GM23338 (cell line): ENCODE results near the gene DLG2. TPM values are rescaled to one million over a fixed set of nuclear protein-coding genes. Genes with fewer than 3 reads are reported as not detected.
A peak's percentile ranks its signal among the peaks of the same experiment; 100 is the strongest.

Experiments used
- ATAC-seq: fragments of 200-7000 bp; cut with Tn5 transposase; 3 replicates; pipeline ENCODE4 v1.9.1; 2020
- DNase-seq: peaks from one replicate; pipeline ENCODE4 v3.0.0-alpha.2; 2015; ENCODE audit warnings: low spot score
- H2AFZ ChIP-seq: fragments of 200-600 bp; sonication (generic); 2 replicates; pipeline ENCODE4 v1.8.0; 2016; ENCODE audit warnings: antibody characterized with exemption, mild to moderate bottlenecking, moderate library complexity
- H3F3A ChIP-seq: fragments of 200-600 bp; sonication (generic); replicated peaks from 2 replicates; pipeline ENCODE4 v1.8.0; 2017; ENCODE audit warnings: antibody characterized with exemption, mixed run types, low read depth
- H3K27ac ChIP-seq: fragments of 200-600 bp; sonication (generic); 2 replicates; pipeline ENCODE4 v1.6.1; 2016; ENCODE audit warnings: low read depth
- H3K27me3 ChIP-seq: fragments of 200-600 bp; sonication (generic); 2 replicates; pipeline ENCODE4 v1.8.0; 2016; ENCODE audit warnings: mild to moderate bottlenecking, mixed run types, moderate library complexity; ENCODE audit not compliant: insufficient read depth
- H3K36me3 ChIP-seq: fragments of 200-600 bp; sonication (generic); 2 replicates; pipeline ENCODE4 v1.8.0; 2016; ENCODE audit warnings: mild to moderate bottlenecking; ENCODE audit not compliant: insufficient read depth
- H3K4me1 ChIP-seq: fragments of 200-600 bp; sonication (generic); 2 replicates; pipeline ENCODE4 v1.8.0; 2016; ENCODE audit warnings: mild to moderate bottlenecking, moderate library complexity; ENCODE audit not compliant: insufficient read depth
- H3K4me2 ChIP-seq: fragments of 200-600 bp; sonication (generic); 2 replicates; pipeline ENCODE4 v1.7.1; 2017; ENCODE audit warnings: mixed run types
- H3K4me3 ChIP-seq: fragments of 200-600 bp; sonication (generic); 2 replicates; pipeline ENCODE4 v1.6.1; 2016; ENCODE audit warnings: mixed run types
- H3K79me2 ChIP-seq: fragments of 200-600 bp; sonication (generic); replicated peaks from 2 replicates; pipeline ENCODE4 v1.8.0; 2017; ENCODE audit warnings: mild to moderate bottlenecking; ENCODE audit not compliant: insufficient read depth
- H3K9me2 ChIP-seq: fragments of 200-600 bp; sonication (generic); 2 replicates; pipeline ENCODE4 v1.8.0; 2017; ENCODE audit not compliant: insufficient read depth
- H4K20me1 ChIP-seq: fragments of 200-600 bp; sonication (generic); replicated peaks from 2 replicates; pipeline ENCODE4 v1.8.0; 2017; ENCODE audit warnings: mild to moderate bottlenecking; ENCODE audit not compliant: insufficient read depth
- H3K27ac Mint-ChIP-seq: 2 replicates; pipeline ENCODE4 v1.8.0; 2020; ENCODE audit warnings: inconsistent platforms, mild to moderate bottlenecking, moderate library complexity, mixed read lengths
- H3K27me3 Mint-ChIP-seq: 3 replicates; pipeline ENCODE4 v1.8.0; 2022; ENCODE audit warnings: low read depth, mild to moderate bottlenecking, moderate library complexity, mixed read lengths, inconsistent platforms; ENCODE audit not compliant: insufficient read depth, poor library complexity
- H3K36me3 Mint-ChIP-seq: 3 replicates; pipeline ENCODE4 v1.8.0; 2021; ENCODE audit warnings: low read depth, mild to moderate bottlenecking, inconsistent platforms, moderate library complexity, mixed read lengths
- H3K4me1 Mint-ChIP-seq: 3 replicates; pipeline ENCODE4 v1.8.0; 2020; ENCODE audit warnings: mild to moderate bottlenecking, inconsistent platforms, mixed read lengths
- H3K4me3 Mint-ChIP-seq: 3 replicates; pipeline ENCODE4 v1.8.0; 2021; ENCODE audit warnings: moderate library complexity, mild to moderate bottlenecking, inconsistent platforms, mixed read lengths
- H3K9me3 Mint-ChIP-seq: 3 replicates; pipeline ENCODE4 v1.8.0; 2020; ENCODE audit warnings: moderate library complexity, mild to moderate bottlenecking, inconsistent platforms, mixed read lengths
- CREB1 ChIP-seq: fragments of 250-450 bp; sonication (Bioruptor Pico); IDR thresholded peaks from 2 replicates; pipeline ENCODE4 v1.5.0; 2020; ENCODE audit warnings: low read depth, mild to moderate bottlenecking, moderate library complexity
- CTCF ChIP-seq, 2 experiments: fragments of 200-600 bp in 1 of 2; sonication (generic) in 1 of 2; conservative IDR thresholded peaks; 2 replicates each; pipeline versions ENCODE4 v1.5.1 to v1.6.1; 2016 to 2017; ENCODE audit warnings: antibody characterized with exemption in 2 of 2, low read depth in 2 of 2, mild to moderate bottlenecking in 2 of 2, moderate library complexity in 1 of 2
- EZH2 ChIP-seq: fragments of 200-600 bp; sonication (generic); IDR thresholded peaks from one replicate; pipeline ENCODE4 v1.8.0; 2017; ENCODE audit warnings: antibody characterized with exemption, mild to moderate bottlenecking, low read depth; ENCODE audit not compliant: unreplicated experiment
- EZH2phosphoT487 ChIP-seq: fragments of 200-600 bp; sonication (generic); IDR thresholded peaks from one replicate; pipeline ENCODE4 v1.8.1; 2018; ENCODE audit warnings: antibody characterized with exemption; ENCODE audit not compliant: unreplicated experiment
- JUNB ChIP-seq: IDR thresholded peaks from one replicate; pipeline ENCODE4 v1.6.1; 2016; ENCODE audit warnings: antibody characterized with exemption; ENCODE audit not compliant: unreplicated experiment
- POLR2AphosphoS5 ChIP-seq: IDR thresholded peaks from 2 replicates; pipeline ENCODE4 v1.6.1; 2016; ENCODE audit warnings: antibody characterized with exemption, low read depth
- STAT1 ChIP-seq: IDR thresholded peaks from one replicate; pipeline ENCODE4 v1.6.1; 2016; ENCODE audit warnings: antibody characterized with exemption; ENCODE audit not compliant: unreplicated experiment
- ZNF114 ChIP-seq: fragments of 250-450 bp; sonication (Bioruptor Pico); IDR thresholded peaks from 2 replicates; pipeline ENCODE4 v1.5.0; 2020; ENCODE audit warnings: mild to moderate bottlenecking, moderate library complexity
- polyA plus RNA-seq: library from polyadenylated mRNA; unstranded; fragments of >200 nt; fragmentation: Nextera tagmentation; extraction: Ambion mirVana; gene quantifications from 2 replicates; pipeline ENCODE4 v1.2.1, GENCODE V29; 2016
- total RNA-seq: library from RNA; depleted of rRNA; stranded (reverse); fragments of >200 nt; shearing (Covaris generic); gene quantifications from 2 replicates; pipeline ENCODE4 v1.2.3, GENCODE V29; 2014
- TF ChIP-seq, protein P1 (sequence below): IDR thresholded peaks from one replicate; pipeline ENCODE4 v1.6.1; 2018; ENCODE audit warnings: antibody characterized with exemption; ENCODE audit not compliant: unreplicated experiment
- TF ChIP-seq, protein P2 (sequence below): fragments of 250-450 bp; sonication (Bioruptor Pico); IDR thresholded peaks from 2 replicates; pipeline ENCODE4 v1.5.0; 2020; ENCODE audit warnings: mild to moderate bottlenecking, moderate library complexity
- TF ChIP-seq, protein P3 (sequence below): IDR thresholded peaks from 2 replicates; pipeline ENCODE4 v1.6.1; 2016; ENCODE audit warnings: antibody characterized with exemption

The DLG2 gene
- total and polyA plus RNA-seq, 2 experiments from 2014 or later = 19.8 to 21.5 TPM

DNA sequence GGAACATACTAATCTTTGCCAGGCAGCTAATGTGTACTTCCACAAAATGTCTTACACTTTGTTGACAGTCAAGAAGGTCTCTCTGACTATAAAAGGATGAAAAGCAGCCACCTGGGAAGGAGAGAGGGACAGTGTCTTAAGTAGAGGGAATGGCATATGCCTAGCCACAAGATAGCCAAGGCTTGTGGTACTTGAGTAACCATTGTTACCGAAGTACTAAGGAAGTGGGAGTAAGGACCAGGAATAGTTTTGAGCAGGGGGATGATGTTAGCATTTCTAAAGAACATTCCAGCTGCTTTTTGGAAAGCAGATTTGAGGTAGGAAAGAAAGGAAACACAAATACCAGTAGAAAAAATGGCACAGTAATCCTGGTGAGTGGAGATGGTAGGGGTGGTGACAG is 24.0 kb upstream of the DLG2 start (continued):
- TF ChIP-seq, protein P1, sequence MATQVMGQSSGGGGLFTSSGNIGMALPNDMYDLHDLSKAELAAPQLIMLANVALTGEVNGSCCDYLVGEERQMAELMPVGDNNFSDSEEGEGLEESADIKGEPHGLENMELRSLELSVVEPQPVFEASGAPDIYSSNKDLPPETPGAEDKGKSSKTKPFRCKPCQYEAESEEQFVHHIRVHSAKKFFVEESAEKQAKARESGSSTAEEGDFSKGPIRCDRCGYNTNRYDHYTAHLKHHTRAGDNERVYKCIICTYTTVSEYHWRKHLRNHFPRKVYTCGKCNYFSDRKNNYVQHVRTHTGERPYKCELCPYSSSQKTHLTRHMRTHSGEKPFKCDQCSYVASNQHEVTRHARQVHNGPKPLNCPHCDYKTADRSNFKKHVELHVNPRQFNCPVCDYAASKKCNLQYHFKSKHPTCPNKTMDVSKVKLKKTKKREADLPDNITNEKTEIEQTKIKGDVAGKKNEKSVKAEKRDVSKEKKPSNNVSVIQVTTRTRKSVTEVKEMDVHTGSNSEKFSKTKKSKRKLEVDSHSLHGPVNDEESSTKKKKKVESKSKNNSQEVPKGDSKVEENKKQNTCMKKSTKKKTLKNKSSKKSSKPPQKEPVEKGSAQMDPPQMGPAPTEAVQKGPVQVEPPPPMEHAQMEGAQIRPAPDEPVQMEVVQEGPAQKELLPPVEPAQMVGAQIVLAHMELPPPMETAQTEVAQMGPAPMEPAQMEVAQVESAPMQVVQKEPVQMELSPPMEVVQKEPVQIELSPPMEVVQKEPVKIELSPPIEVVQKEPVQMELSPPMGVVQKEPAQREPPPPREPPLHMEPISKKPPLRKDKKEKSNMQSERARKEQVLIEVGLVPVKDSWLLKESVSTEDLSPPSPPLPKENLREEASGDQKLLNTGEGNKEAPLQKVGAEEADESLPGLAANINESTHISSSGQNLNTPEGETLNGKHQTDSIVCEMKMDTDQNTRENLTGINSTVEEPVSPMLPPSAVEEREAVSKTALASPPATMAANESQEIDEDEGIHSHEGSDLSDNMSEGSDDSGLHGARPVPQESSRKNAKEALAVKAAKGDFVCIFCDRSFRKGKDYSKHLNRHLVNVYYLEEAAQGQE = no peak

DNA sequence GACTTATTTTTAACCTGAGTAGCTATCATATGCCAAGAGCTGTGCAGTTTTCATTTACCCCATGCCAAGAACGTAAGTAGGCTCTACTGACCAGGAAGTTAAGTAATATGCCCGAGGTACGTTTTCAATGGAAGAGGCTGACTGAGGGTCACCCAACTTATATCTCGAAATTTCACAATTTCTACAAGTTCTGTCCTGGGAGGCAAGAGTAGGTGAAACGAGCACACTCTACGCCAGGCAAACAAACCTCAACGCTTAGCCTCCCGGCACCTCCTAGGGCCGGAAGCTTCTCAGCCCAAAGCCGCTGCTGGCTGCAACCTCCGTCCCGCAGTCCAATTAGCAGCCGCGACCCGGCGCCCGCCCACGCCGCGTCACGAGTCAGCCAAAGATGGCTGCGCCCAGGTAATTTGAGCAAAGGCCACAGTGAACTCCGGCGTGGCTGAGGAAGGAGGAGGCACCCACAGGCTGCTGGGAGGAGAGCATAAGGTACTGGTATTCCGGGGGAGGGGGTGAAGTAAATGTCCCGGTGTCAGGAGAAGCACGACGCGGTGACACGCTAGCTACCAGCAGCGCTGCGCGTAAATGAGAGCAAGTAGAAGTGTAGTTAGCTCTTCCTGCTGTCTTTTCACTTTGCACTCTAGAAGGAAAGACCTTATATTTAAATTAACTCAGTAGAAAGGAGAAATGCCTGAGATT is 20.6 kb upstream of the DLG2 start, which contains the start of gene TMEM126A:
Gene TMEM126A (plus strand): TSS at position 364 of the 696 bp plus-strand sequence. CDS start 2,289 bp downstream, outside the sequence.
- Histone ChIP-seq H3K4me2 (peak within 1 kb of the TSS; percentile 78), H4K20me1 (no peaks in the 10 kb centered on the region), H3K27ac (peak within 1 kb of the TSS; percentile 82), H2AFZ (peak within 1 kb of the TSS; percentile 39; the same call in 1 of the 2 replicates), H3F3A (no peaks in the 10 kb centered on the region), H3K79me2 (peaks cover 8% of the 10 kb centered on the region; the same call in 1 of the 2 replicates), H3K4me1 (peaks cover 11% of the 10 kb centered on the region), H3K4me3 (peak within 1 kb of the TSS; percentile 66), H3K36me3 (no peaks in the 10 kb centered on the region; the same call in 1 of the 2 replicates), H3K9me2 (no peaks in the 10 kb centered on the region), H3K27me3 (no peaks in the 10 kb centered on the region)
- Mint-ChIP-seq H3K9me3 (no peaks in the 10 kb centered on the region), H3K4me3 (peak within 1 kb of the TSS; percentile 93), H3K27me3 (peaks cover 2% of the 10 kb centered on the region), H3K36me3 (peaks cover 10% of the 10 kb centered on the region; the same call in 1 of the 3 replicates), H3K27ac (peak within 1 kb of the TSS; percentile 98), H3K4me1 (peaks cover 23% of the 10 kb centered on the region)
- DNase-seq = peak; percentile 95
- ATAC-seq = peak; percentile 96
- TF ChIP-seq, protein P2, sequence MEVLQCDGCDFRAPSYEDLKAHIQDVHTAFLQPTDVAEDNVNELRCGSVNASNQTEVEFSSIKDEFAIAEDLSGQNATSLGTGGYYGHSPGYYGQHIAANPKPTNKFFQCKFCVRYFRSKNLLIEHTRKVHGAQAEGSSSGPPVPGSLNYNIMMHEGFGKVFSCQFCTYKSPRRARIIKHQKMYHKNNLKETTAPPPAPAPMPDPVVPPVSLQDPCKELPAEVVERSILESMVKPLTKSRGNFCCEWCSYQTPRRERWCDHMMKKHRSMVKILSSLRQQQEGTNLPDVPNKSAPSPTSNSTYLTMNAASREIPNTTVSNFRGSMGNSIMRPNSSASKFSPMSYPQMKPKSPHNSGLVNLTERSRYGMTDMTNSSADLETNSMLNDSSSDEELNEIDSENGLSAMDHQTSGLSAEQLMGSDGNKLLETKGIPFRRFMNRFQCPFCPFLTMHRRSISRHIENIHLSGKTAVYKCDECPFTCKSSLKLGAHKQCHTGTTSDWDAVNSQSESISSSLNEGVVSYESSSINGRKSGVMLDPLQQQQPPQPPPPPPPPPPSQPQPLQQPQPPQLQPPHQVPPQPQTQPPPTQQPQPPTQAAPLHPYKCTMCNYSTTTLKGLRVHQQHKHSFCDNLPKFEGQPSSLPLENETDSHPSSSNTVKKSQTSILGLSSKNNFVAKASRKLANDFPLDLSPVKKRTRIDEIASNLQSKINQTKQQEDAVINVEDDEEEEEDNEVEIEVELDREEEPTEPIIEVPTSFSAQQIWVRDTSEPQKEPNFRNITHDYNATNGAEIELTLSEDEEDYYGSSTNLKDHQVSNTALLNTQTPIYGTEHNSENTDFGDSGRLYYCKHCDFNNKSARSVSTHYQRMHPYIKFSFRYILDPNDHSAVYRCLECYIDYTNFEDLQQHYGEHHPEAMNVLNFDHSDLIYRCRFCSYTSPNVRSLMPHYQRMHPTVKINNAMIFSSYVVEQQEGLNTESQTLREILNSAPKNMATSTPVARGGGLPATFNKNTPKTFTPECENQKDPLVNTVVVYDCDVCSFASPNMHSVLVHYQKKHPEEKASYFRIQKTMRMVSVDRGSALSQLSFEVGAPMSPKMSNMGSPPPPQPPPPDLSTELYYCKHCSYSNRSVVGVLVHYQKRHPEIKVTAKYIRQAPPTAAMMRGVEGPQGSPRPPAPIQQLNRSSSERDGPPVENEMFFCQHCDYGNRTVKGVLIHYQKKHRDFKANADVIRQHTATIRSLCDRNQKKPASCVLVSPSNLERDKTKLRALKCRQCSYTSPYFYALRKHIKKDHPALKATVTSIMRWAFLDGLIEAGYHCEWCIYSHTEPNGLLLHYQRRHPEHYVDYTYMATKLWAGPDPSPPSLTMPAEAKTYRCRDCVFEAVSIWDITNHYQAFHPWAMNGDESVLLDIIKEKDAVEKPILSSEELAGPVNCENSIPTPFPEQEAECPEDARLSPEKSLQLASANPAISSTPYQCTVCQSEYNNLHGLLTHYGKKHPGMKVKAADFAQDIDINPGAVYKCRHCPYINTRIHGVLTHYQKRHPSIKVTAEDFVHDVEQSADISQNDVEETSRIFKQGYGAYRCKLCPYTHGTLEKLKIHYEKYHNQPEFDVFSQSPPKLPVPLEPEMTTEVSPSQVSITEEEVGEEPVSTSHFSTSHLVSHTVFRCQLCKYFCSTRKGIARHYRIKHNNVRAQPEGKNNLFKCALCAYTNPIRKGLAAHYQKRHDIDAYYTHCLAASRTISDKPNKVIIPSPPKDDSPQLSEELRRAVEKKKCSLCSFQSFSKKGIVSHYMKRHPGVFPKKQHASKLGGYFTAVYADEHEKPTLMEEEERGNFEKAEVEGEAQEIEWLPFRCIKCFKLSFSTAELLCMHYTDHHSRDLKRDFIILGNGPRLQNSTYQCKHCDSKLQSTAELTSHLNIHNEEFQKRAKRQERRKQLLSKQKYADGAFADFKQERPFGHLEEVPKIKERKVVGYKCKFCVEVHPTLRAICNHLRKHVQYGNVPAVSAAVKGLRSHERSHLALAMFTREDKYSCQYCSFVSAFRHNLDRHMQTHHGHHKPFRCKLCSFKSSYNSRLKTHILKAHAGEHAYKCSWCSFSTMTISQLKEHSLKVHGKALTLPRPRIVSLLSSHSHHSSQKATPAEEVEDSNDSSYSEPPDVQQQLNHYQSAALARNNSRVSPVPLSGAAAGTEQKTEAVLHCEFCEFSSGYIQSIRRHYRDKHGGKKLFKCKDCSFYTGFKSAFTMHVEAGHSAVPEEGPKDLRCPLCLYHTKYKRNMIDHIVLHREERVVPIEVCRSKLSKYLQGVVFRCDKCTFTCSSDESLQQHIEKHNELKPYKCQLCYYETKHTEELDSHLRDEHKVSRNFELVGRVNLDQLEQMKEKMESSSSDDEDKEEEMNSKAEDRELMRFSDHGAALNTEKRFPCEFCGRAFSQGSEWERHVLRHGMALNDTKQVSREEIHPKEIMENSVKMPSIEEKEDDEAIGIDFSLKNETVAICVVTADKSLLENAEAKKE (CRISPR knock-in tag) = no peak
- TF ChIP-seq ZNF114 (CRISPR knock-in tag) = no peak
- peak; percentile 92 for TF ChIP-seq POLR2AphosphoS5
- no peak for TF ChIP-seq CTCF (conservative IDR thresholded peaks at IDR 0.05; ENCODE audit: low read depth in 2 of 2)
- TF ChIP-seq JUNB = no peak
- TF ChIP-seq EZH2 = no peak
- TF ChIP-seq, protein P3, sequence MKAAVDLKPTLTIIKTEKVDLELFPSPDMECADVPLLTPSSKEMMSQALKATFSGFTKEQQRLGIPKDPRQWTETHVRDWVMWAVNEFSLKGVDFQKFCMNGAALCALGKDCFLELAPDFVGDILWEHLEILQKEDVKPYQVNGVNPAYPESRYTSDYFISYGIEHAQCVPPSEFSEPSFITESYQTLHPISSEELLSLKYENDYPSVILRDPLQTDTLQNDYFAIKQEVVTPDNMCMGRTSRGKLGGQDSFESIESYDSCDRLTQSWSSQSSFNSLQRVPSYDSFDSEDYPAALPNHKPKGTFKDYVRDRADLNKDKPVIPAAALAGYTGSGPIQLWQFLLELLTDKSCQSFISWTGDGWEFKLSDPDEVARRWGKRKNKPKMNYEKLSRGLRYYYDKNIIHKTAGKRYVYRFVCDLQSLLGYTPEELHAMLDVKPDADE = peak; percentile 68
- TF ChIP-seq CREB1 = peak; percentile 90
- no peak for TF ChIP-seq EZH2phosphoT487
- TF ChIP-seq STAT1 = no peak
